HepG2 (cell line): ENCODE results near the gene CD81. TPM values are rescaled to one million over a fixed set of nuclear protein-coding genes. Genes with fewer than 3 reads are reported as not detected.

Experiments used
- ATAC-seq: fragments of 200-7000 bp; cut with Tn5 transposase; 3 replicates; pipeline ENCODE4 v1.9.1; 2020; ENCODE audit warnings: mild to moderate bottlenecking, moderate library complexity
- BruUV-seq: library from RNA; stranded (reverse); fragments of 400-500 nt; replicated peaks from 2 replicates; lab custom pipeline; 2021; lab: Mats Ljungman, UMichigan
- CTCF ChIA-PET: fragments of 300-600 bp; formaldehyde crosslinking; extraction: SDS; loops from one replicate; lab custom pipeline; 2021; ENCODE audit warnings: low total read pairs, inconsistent platforms, low intra/inter-chr PET ratio; lab: Yijun Ruan, JAX
- POLR2A ChIA-PET: fragments of 350-600 bp; sonication (Branson Sonifier 250); formaldehyde crosslinking; loops from one replicate; lab custom pipeline; 2020; ENCODE audit warnings: antibody characterized with exemption, inconsistent platforms; lab: Yijun Ruan, JAX
- DNase-seq: peaks from one replicate; pipeline ENCODE4 v3.0.0-alpha.2; 2015; ENCODE audit warnings: low spot score
- FAIRE-seq: peaks from 3 replicates; lab custom pipeline; 2011; peaks lifted over from hg19 to GRCh38; lab: Jason Lieb, UNC
- H2AFZ ChIP-seq: one replicate; pipeline ENCODE4 v1.6.1; 2011; ENCODE audit warnings: low read length, inconsistent platforms
- H3K27ac ChIP-seq: fragments of 300-600 bp; 3 replicates; pipeline ENCODE4 v1.8.0; 2011; ENCODE audit warnings: mixed run types, mild to moderate bottlenecking, mixed read lengths, low read length, inconsistent platforms; ENCODE audit not compliant: insufficient read depth; ENCODE audit errors: extremely low read length
- H3K27me3 ChIP-seq, 2 experiments: fragments of 200-600 bp in 1 of 2; 2 replicates in 1 of 2; 3 replicates in 1 of 2; pipeline versions ENCODE4 v1.6.0 to v1.8.0; 2011; ENCODE audit warnings: low read length in 2 of 2, mild to moderate bottlenecking in 2 of 2, moderate library complexity in 2 of 2, inconsistent platforms in 1 of 2; ENCODE audit not compliant: insufficient read depth in 2 of 2, control insufficient read depth in 1 of 2
- H3K36me3 ChIP-seq, 2 experiments: fragments of 200-600 bp in 1 of 2; replicated peaks in 1 of 2; 2 replicates in 1 of 2; 3 replicates in 1 of 2; pipeline versions ENCODE4 v1.5.1 to v1.8.0; 2011; ENCODE audit warnings: low read length in 2 of 2, inconsistent platforms in 1 of 2; ENCODE audit not compliant: insufficient read depth in 2 of 2, control insufficient read depth in 1 of 2
- H3K4me1 ChIP-seq: 2 replicates; pipeline ENCODE4 v1.5.1; 2012; ENCODE audit warnings: low read length, inconsistent platforms; ENCODE audit not compliant: insufficient read depth
- H3K4me2 ChIP-seq: 2 replicates; pipeline ENCODE4 v1.6.0; 2011; ENCODE audit warnings: low read depth, low read length, inconsistent platforms
- H3K4me3 ChIP-seq, 3 experiments: fragments of 200-600 bp in 1 of 3; sonication (generic), shearing (Covaris generic) in 1 of 3; replicated peaks in 1 of 3; 2 replicates each; pipeline ENCODE4 v1.5.1; 2011 to 2016; ENCODE audit warnings: low read length in 3 of 3, inconsistent platforms in 2 of 3, low read depth in 2 of 3, mild to moderate bottlenecking in 2 of 3, control low read depth in 1 of 3, mixed read lengths in 1 of 3; ENCODE audit not compliant: insufficient read depth in 1 of 3
- H3K79me2 ChIP-seq: one replicate; pipeline ENCODE4 v1.6.1; 2011; ENCODE audit warnings: low read length, inconsistent platforms; ENCODE audit not compliant: insufficient read depth
- H3K9ac ChIP-seq: 2 replicates; pipeline ENCODE4 v1.6.0; 2011; ENCODE audit warnings: mild to moderate bottlenecking, low read depth, low read length, inconsistent platforms; ENCODE audit not compliant: insufficient read depth
- H3K9me3 ChIP-seq: 2 replicates; pipeline ENCODE4 v1.5.1; 2012; ENCODE audit warnings: mild to moderate bottlenecking, low read length
- H4K20me1 ChIP-seq: 2 replicates; pipeline ENCODE4 v1.6.0; 2011; ENCODE audit warnings: inconsistent platforms, mild to moderate bottlenecking, low read length, moderate library complexity; ENCODE audit not compliant: insufficient read depth
- ATF1 ChIP-seq: IDR thresholded peaks from 2 replicates; pipeline ENCODE4 v1.6.1; 2016; ENCODE audit warnings: mild to moderate bottlenecking, control low read depth
- BATF2 ChIP-seq: sonication (generic); formaldehyde crosslinking; IDR thresholded peaks from 2 replicates; pipeline ENCODE4 v1.8.0; 2022; ENCODE audit warnings: mild to moderate bottlenecking, missing genetic modification reagents, moderate library complexity
- BHLHE40 ChIP-seq: IDR thresholded peaks from 2 replicates; pipeline ENCODE4 v1.6.1; 2011; ENCODE audit warnings: low read length, improper control_type of control experiment
- E2F2 ChIP-seq: sonication (generic); formaldehyde crosslinking; IDR thresholded peaks from 2 replicates; pipeline ENCODE4 v1.4.0; 2020; ENCODE audit warnings: missing genetic modification reagents, borderline replicate concordance
- KDM5B ChIP-seq: sonication (generic); formaldehyde crosslinking; IDR thresholded peaks from 2 replicates; pipeline ENCODE4 v1.4.0; 2020; ENCODE audit warnings: missing genetic modification reagents, mild to moderate bottlenecking, borderline replicate concordance
- MED13 ChIP-seq: sonication (generic); formaldehyde crosslinking; IDR thresholded peaks from 2 replicates; pipeline ENCODE4 v1.5.0; 2020; ENCODE audit warnings: missing genetic modification reagents
- NKX3-1 ChIP-seq: sonication (generic); formaldehyde crosslinking; IDR thresholded peaks from 2 replicates; pipeline ENCODE4 v1.5.0; 2020; ENCODE audit warnings: missing genetic modification reagents
- PAWR ChIP-seq: sonication (generic); formaldehyde crosslinking; IDR thresholded peaks from 2 replicates; pipeline ENCODE4 v1.4.0; 2020; ENCODE audit warnings: missing genetic modification reagents, mild to moderate bottlenecking, borderline replicate concordance
- POLR2G ChIP-seq: fragments of 200-400 bp; formaldehyde crosslinking; IDR thresholded peaks from 2 replicates; pipeline ENCODE4 v1.6.1; 2018; ENCODE audit warnings: mild to moderate bottlenecking, low read depth, low read length, moderate library complexity
- PPARG ChIP-seq: conservative IDR thresholded peaks from 2 replicates; pipeline ENCODE4 v1.6.1; 2016; ENCODE audit warnings: missing biosample characterization, missing genetic modification reagents
- ZBTB37 ChIP-seq: sonication (generic); formaldehyde crosslinking; IDR thresholded peaks from 2 replicates; pipeline ENCODE4 v1.4.0; 2020; ENCODE audit warnings: mild to moderate bottlenecking, missing genetic modification reagents
- ZFP82 ChIP-seq: sonication (generic); formaldehyde crosslinking; IDR thresholded peaks from 2 replicates; pipeline ENCODE4 v1.5.1; 2020; ENCODE audit warnings: mild to moderate bottlenecking, missing genetic modification reagents, borderline replicate concordance
- ZNF230 ChIP-seq: sonication (generic); formaldehyde crosslinking; IDR thresholded peaks from 2 replicates; pipeline ENCODE4 v1.4.0; 2020; ENCODE audit warnings: mild to moderate bottlenecking, missing genetic modification reagents
- ZNF296 ChIP-seq: sonication (generic); formaldehyde crosslinking; conservative IDR thresholded peaks from 2 replicates; pipeline ENCODE4 v1.5.0; 2020; ENCODE audit warnings: mild to moderate bottlenecking, missing genetic modification reagents
- ZNF709 ChIP-seq: sonication (generic); formaldehyde crosslinking; IDR thresholded peaks from 2 replicates; pipeline ENCODE4 v1.5.0; 2020; ENCODE audit warnings: mild to moderate bottlenecking, missing genetic modification reagents
- ZNF737 ChIP-seq: sonication (generic); formaldehyde crosslinking; IDR thresholded peaks from 2 replicates; pipeline ENCODE4 v1.5.0; 2020; ENCODE audit warnings: missing genetic modification reagents, mild to moderate bottlenecking, borderline replicate concordance
- ZNF83 ChIP-seq: sonication (generic); formaldehyde crosslinking; IDR thresholded peaks from 2 replicates; pipeline ENCODE4 v1.4.0; 2020; ENCODE audit warnings: missing genetic modification reagents, mild to moderate bottlenecking, borderline replicate concordance
- WGBS: methylation state at CpG from one replicate; pipeline ENCODE4 v1.1.6; 2017; ENCODE audit warnings: low lambda C conversion rate; 5-methylcytosine and 5-hydroxymethylcytosine counted together
- in situ Hi-C: cut with HindIII; loops from 2 replicates; pipeline ENCODE4 v1.10.0; 2017; ENCODE audit warnings: low pct_unique_long_range_greater_than_20kb; ENCODE audit not compliant: extremely low pct_ligation_motif_present
- intact Hi-C: fragments of 100-400 bp; cut with micrococcal nuclease; formaldehyde crosslinking; loops from one replicate; pipeline ENCODE4 v1.10.0; 2022; ENCODE audit not compliant: unreplicated experiment
- polyA plus RNA-seq, 8 experiments: library from polyadenylated mRNA; depleted of rRNA in 3 of 8; stranded (reverse) in 7 of 8; unstranded in 1 of 8; fragments of >200 nt; fragmentation: Illumina TruSeq in 4 of 8; extraction: Trizol in 4 of 8; gene quantifications; 2 replicates each; pipeline versions ENCODE4 v1.2.1 to v1.2.3, GENCODE V29; 2011 to 2016; ENCODE audit warnings: low read depth in 4 of 8, missing spikeins in 1 of 8, mixed read lengths in 1 of 8; ENCODE audit not compliant: insufficient read depth in 1 of 8
- total RNA-seq, 5 experiments: library from RNA; depleted of rRNA; stranded (reverse); fragments of >200 nt; fragmentation: Illumina TruSeq; extraction: Trizol; gene quantifications; 2 replicates each; pipeline ENCODE4 v1.2.3, GENCODE V29; 2016; ENCODE audit warnings: low read depth in 1 of 5

Gene CD81
- total and polyA plus RNA-seq, 2 of the 13 experiments (the other 11 are each of a cell fraction or from before 2014, with no cell fraction given), result not detected

GRCh38 chr11:2386591-2386990 lies 9.5 kb downstream of the CD81 start:
- Histone ChIP-seq H3K27ac (no peak overlapping the region), H3K4me1 (no peaks in the 10 kb centered on the region), H2AFZ (no peak overlapping the region), H3K4me2 (no peak overlapping the region), H3K36me3 (no peaks in the 10 kb centered on the region), H3K9me3 (no peaks in the 10 kb centered on the region), H3K27me3 (peaks cover 9 to 71% of the 10 kb centered on the region in 2 experiments; a peak in 4 of 5 replicates), H3K79me2 (no peaks in the 10 kb centered on the region), H4K20me1 (no peaks in the 10 kb centered on the region), H3K4me3 (no peak overlapping the region), H3K9ac (no peak overlapping the region)
- no TSS peak for BruUV-seq
- DNase-seq (no peak), ATAC-seq (no peak), FAIRE-seq (no peak)
- in situ Hi-C loops (no loop called here), intact Hi-C loops (no loop called here)
- ChIA-PET POLR2A (interaction anchor here (1.1 kb wide), 1 partner anchor 13 kb away, joined by 3 read pairs; no protein-coding TSS in a partner anchor), CTCF (no interaction called here)
- WGBS, result 13% methylated on average over 4 of the region's 9 CpGs
- no peak for TF ChIP-seq ZNF230 (CRISPR knock-in tag)
- TF ChIP-seq ATF1 (CRISPR knock-in tag), result no peak
- TF ChIP-seq PAWR (CRISPR knock-in tag), result no peak
- TF ChIP-seq ZFP82, result no peak
- no peak for TF ChIP-seq BHLHE40
- TF ChIP-seq KDM5B (CRISPR knock-in tag), result no peak
- no peak for TF ChIP-seq ZBTB37 (CRISPR knock-in tag)
- no peak for TF ChIP-seq BATF2 (CRISPR knock-in tag)
- no peak for TF ChIP-seq ZNF737 (CRISPR knock-in tag)
- TF ChIP-seq MED13 (CRISPR knock-in tag), result no peak
- TF ChIP-seq NKX3-1, result no peak
- no peak for TF ChIP-seq PPARG (CRISPR knock-in tag)
- TF ChIP-seq ZNF709, result no peak
- no peak for TF ChIP-seq ZNF83
- no peak for TF ChIP-seq ZNF296 (CRISPR knock-in tag)
- TF ChIP-seq E2F2 (CRISPR knock-in tag), result no peak
- TF ChIP-seq POLR2G, result no peak
